Body of pancreas (tissue), 4 donors: ENCODE results near the gene MMD. TPM values are rescaled to one million over a fixed set of nuclear protein-coding genes. Genes with fewer than 3 reads are reported as not detected.

ENCODE experiments used
- ATAC-seq: fragments of 150-250 bp; one replicate; pipeline ENCODE4 v1.9.1; 2016
- DNase-seq, 4 donors: peaks; one replicate each; pipeline ENCODE4 v3.0.0-alpha.2; 2019
- H3K27ac ChIP-seq, 4 donors: fragments of 200-600 bp; sonication (generic); 1 replicate in 3 of 4; 2 replicates in 1 of 4; pipeline versions ENCODE4 v1.5.1 to v1.6.1; 2016 to 2019; ENCODE audit warnings: mild to moderate bottlenecking in 1 of 4, mixed read lengths in 1 of 4, moderate library complexity in 1 of 4
- H3K27me3 ChIP-seq, 2 donors: fragments of 200-600 bp; sonication (generic); one replicate each; pipeline ENCODE4 v1.6.0; 2016; ENCODE audit warnings: mild to moderate bottlenecking in 1 of 2
- H3K36me3 ChIP-seq, 2 donors: fragments of 200-600 bp; sonication (generic); replicated peaks in 1 of 2; 2 replicates each; pipeline ENCODE4 v1.5.1; 2016; ENCODE audit warnings: low read depth in 2 of 2; ENCODE audit not compliant: insufficient read depth in 1 of 2
- H3K4me1 ChIP-seq: fragments of 200-600 bp; sonication (generic); one replicate; pipeline ENCODE4 v1.6.0; 2016
- H3K4me3 ChIP-seq, 2 donors: fragments of 200-600 bp; sonication (generic); 1 replicate in 1 of 2; 2 replicates in 1 of 2; pipeline ENCODE4 v1.5.1; 2016 to 2019
- H3K9me3 ChIP-seq, 3 donors: fragments of 200-600 bp; sonication (generic); 1 replicate in 2 of 3; 2 replicates in 1 of 3; pipeline ENCODE4 v1.5.1; 2016
- CTCF ChIP-seq, 7 experiments: fragments of 450-650 bp in 4 of 7; fragments of 200-600 bp in 3 of 7; sonication (generic) in 3 of 7; IDR thresholded peaks; one replicate each; pipeline ENCODE4 v1.5.1; 2016 to 2019; ENCODE audit warnings: antibody characterized with exemption in 7 of 7
- POLR2A ChIP-seq, 3 donors: fragments of 450-650 bp; IDR thresholded peaks; one replicate each; pipeline ENCODE4 v1.6.1; 2016; ENCODE audit warnings: antibody characterized with exemption in 3 of 3, mild to moderate bottlenecking in 2 of 3
- WGBS, 2 donors: methylation state at CpG; one replicate each; pipeline ENCODE4 v1.1.5; 2017; 5-methylcytosine and 5-hydroxymethylcytosine counted together
- intact Hi-C: fragments of 100-400 bp; cut with DNase I; formaldehyde crosslinking; loops from one replicate; pipeline ENCODE4 v1.15.1; 2023
- total RNA-seq, 2 donors: library from RNA; depleted of rRNA; stranded (reverse); fragments of >200 nt; gene quantifications; one replicate each; pipeline ENCODE4 v1.1.0, GENCODE V29; 2016

Gene MMD
- total RNA-seq, 2 donors from 2014 or later: 4.4 to 12.5 TPM

GRCh38 chr17:55398689-55399088 lies 22.9 kb downstream of the MMD start:
- WGBS, 2 donors: 86 to 94% methylated on average over 5 of the region's 5 CpGs
- Histone ChIP-seq H3K27ac (no peak overlapping the region), H3K9me3 (no peaks in the 10 kb centered on the region), H3K27me3 (no peaks in the 10 kb centered on the region), H3K4me1 (no peaks in the 10 kb centered on the region), H3K4me3 (no peak overlapping the region), H3K36me3 (no peaks in the 10 kb centered on the region)
- TF ChIP-seq CTCF (IDR thresholded peaks at IDR 0.05): no peak
- TF ChIP-seq POLR2A (IDR thresholded peaks at IDR 0.05): no peak
- intact Hi-C loops: no loop called here
- DNase-seq (no peak), ATAC-seq (no peak)

- intact Hi-C loops: no loop called here
- H3K4me3 ChIP-seq: no peak overlapping the region
- 87 to 93% methylated on average over 5 of the region's 5 CpGs for whole genome bisulfite sequencing, 2 donors
- ATAC-seq (no peak), DNase-seq (no peak)
- H3K27ac ChIP-seq: no peak overlapping the region
- H3K36me3 ChIP-seq: no peaks in the 10 kb centered on the region
- H3K9me3 ChIP-seq: no peaks in the 10 kb centered on the region
- H3K27me3 ChIP-seq: no peaks in the 10 kb centered on the region
- TF ChIP-seq CTCF (IDR thresholded peaks at IDR 0.05) (no peak), POLR2A (IDR thresholded peaks at IDR 0.05) (no peak)
- no peaks in the 10 kb centered on the region for H3K4me1 ChIP-seq
These were observed 25.7 kb downstream of the MMD start for GRCh38 chr17:55395803-55396505.

GRCh38 chr17:55394357-55395021 lies 27.1 kb downstream of the MMD start:
- TF ChIP-seq CTCF (IDR thresholded peaks at IDR 0.05): no peak
- no peak for TF ChIP-seq POLR2A (IDR thresholded peaks at IDR 0.05)
- Histone ChIP-seq H3K9me3 (no peaks in the 10 kb centered on the region), H3K4me3 (no peak overlapping the region), H3K27me3 (no peaks in the 10 kb centered on the region), H3K36me3 (no peaks in the 10 kb centered on the region), H3K4me1 (no peaks in the 10 kb centered on the region), H3K27ac (no peak overlapping the region)
- no peak for ATAC-seq
- DNase-seq: no peak
- whole genome bisulfite sequencing, 2 donors: 67 to 74% methylated on average over 6 of the region's 6 CpGs
- intact Hi-C loops: no loop called here

- Histone ChIP-seq H3K4me3 (no peak overlapping the region), H3K27me3 (no peaks in the 10 kb centered on the region), H3K9me3 (no peaks in the 10 kb centered on the region), H3K4me1 (no peaks in the 10 kb centered on the region), H3K36me3 (no peaks in the 10 kb centered on the region), H3K27ac (no peak overlapping the region)
- intact Hi-C loops: no loop called here
- DNase-seq (no peak), ATAC-seq (no peak)
- WGBS, 2 donors: 84 to 87% methylated on average over 3 of the region's 3 CpGs
- TF ChIP-seq POLR2A (IDR thresholded peaks at IDR 0.05) (no peak), CTCF (IDR thresholded peaks at IDR 0.05) (no peak)
These were observed 29.7 kb downstream of the MMD start for GRCh38 chr17:55391764-55392467.
